ENCODE results near the gene C11orf65. TPM values are rescaled to one million over a fixed set of nuclear protein-coding genes. Genes with fewer than 3 reads are reported as not detected.

C11orf65 gene
- total and polyA plus RNA-seq, 4 donors = 0.33 to 1.2 (median 0.68) TPM

DNA sequence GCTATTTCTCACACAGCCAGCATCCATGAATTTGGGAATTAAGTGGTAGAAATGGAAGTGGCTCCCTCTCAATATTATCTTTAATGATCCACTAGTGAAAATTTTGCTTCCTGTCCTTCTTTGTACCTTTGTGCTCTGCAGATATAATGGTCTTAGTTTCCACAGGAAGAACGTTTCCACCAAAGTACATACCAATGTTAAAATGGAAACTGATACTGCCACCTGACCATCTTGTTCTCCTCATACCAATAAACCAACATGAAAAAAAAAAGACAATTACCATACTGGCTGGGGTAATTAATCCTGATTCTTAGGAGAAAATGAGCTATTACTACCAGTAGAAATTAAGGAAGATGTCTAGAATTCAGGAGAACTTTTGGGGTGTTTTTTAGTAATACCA lies 32.3 kb downstream of the C11orf65 start:
- no peak for TF ChIP-seq RAD21 (IDR thresholded peaks at IDR 0.05)
- TF ChIP-seq HNF4G (IDR thresholded peaks at IDR 0.05) = no peak
- TF ChIP-seq, protein P1, sequence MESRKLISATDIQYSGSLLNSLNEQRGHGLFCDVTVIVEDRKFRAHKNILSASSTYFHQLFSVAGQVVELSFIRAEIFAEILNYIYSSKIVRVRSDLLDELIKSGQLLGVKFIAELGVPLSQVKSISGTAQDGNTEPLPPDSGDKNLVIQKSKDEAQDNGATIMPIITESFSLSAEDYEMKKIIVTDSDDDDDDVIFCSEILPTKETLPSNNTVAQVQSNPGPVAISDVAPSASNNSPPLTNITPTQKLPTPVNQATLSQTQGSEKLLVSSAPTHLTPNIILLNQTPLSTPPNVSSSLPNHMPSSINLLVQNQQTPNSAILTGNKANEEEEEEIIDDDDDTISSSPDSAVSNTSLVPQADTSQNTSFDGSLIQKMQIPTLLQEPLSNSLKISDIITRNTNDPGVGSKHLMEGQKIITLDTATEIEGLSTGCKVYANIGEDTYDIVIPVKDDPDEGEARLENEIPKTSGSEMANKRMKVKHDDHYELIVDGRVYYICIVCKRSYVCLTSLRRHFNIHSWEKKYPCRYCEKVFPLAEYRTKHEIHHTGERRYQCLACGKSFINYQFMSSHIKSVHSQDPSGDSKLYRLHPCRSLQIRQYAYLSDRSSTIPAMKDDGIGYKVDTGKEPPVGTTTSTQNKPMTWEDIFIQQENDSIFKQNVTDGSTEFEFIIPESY (IDR thresholded peaks at IDR 0.05) = no peak
- TF ChIP-seq FOXA1 (IDR thresholded peaks at IDR 0.05) = no peak
- TF ChIP-seq FOXA2 (IDR thresholded peaks at IDR 0.05) = no peak
- TF ChIP-seq, protein P2, sequence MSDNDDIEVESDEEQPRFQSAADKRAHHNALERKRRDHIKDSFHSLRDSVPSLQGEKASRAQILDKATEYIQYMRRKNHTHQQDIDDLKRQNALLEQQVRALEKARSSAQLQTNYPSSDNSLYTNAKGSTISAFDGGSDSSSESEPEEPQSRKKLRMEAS (IDR thresholded peaks at IDR 0.05) = no peak
- WGBS = 82% methylated on average over 1 of the region's 1 CpG
- Histone ChIP-seq H3K9me3 (ENCODE audit: control insufficient read depth in 4 of 4, low read length in 3 of 4) (no peaks in the 10 kb centered on the region), H3K36me3 (ENCODE audit: control insufficient read depth in 4 of 4, insufficient read depth in 3 of 4, low read depth in 1 of 4, low read length in 3 of 4) (no peaks in the 10 kb centered on the region), H3K9ac (ENCODE audit: low read depth in 1 of 2, low read length in 2 of 2) (no peak overlapping the region), H3K27ac (ENCODE audit: low read depth in 1 of 2, low read length in 2 of 2) (no peak overlapping the region), H3K4me1 (ENCODE audit: control insufficient read depth in 4 of 4, insufficient read depth in 4 of 4, low read length in 3 of 4) (no peaks in the 10 kb centered on the region), H3K4me3 (ENCODE audit: low read depth in 1 of 3, low read length in 3 of 3) (no peak overlapping the region), H3K27me3 (ENCODE audit: control insufficient read depth in 4 of 4, insufficient read depth in 4 of 4, low read length in 3 of 4) (no peaks in the 10 kb centered on the region)
- DNase-seq (ENCODE audit: low spot score) = no peak

DNA sequence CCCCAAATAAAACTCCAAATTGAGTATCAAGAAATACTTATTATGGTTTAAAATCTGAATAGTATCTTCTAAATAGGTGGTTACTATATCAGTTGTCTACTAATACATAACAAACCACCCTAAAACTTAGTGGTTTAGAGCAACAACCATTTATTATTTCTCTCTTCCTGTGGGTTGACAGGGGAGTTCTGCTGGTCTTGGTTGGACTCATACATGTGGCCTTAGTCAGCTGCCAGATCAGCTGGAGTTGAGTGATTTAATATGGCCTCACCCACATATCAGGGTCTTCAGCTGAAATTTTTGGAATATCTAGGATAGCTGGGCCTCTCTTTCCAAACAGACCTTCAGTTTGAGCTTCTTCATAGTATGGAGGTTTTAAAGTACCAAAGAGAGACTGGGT lies 34.5 kb downstream of the C11orf65 start:
- Histone ChIP-seq H3K27me3 (ENCODE audit: control insufficient read depth in 4 of 4, insufficient read depth in 4 of 4, low read length in 3 of 4) (no peaks in the 10 kb centered on the region), H3K4me3 (ENCODE audit: low read depth in 1 of 3, low read length in 3 of 3) (no peak overlapping the region), H3K4me1 (ENCODE audit: control insufficient read depth in 4 of 4, insufficient read depth in 4 of 4, low read length in 3 of 4) (no peaks in the 10 kb centered on the region), H3K9ac (ENCODE audit: low read depth in 1 of 2, low read length in 2 of 2) (no peak overlapping the region), H3K36me3 (ENCODE audit: control insufficient read depth in 4 of 4, insufficient read depth in 3 of 4, low read depth in 1 of 4, low read length in 3 of 4) (no peaks in the 10 kb centered on the region), H3K9me3 (ENCODE audit: control insufficient read depth in 4 of 4, low read length in 3 of 4) (no peaks in the 10 kb centered on the region), H3K27ac (ENCODE audit: low read depth in 1 of 2, low read length in 2 of 2) (no peak overlapping the region)
- no peak for DNase-seq (ENCODE audit: low spot score)
- TF ChIP-seq, protein P2 (IDR thresholded peaks at IDR 0.05) = no peak
- TF ChIP-seq, protein P3, sequence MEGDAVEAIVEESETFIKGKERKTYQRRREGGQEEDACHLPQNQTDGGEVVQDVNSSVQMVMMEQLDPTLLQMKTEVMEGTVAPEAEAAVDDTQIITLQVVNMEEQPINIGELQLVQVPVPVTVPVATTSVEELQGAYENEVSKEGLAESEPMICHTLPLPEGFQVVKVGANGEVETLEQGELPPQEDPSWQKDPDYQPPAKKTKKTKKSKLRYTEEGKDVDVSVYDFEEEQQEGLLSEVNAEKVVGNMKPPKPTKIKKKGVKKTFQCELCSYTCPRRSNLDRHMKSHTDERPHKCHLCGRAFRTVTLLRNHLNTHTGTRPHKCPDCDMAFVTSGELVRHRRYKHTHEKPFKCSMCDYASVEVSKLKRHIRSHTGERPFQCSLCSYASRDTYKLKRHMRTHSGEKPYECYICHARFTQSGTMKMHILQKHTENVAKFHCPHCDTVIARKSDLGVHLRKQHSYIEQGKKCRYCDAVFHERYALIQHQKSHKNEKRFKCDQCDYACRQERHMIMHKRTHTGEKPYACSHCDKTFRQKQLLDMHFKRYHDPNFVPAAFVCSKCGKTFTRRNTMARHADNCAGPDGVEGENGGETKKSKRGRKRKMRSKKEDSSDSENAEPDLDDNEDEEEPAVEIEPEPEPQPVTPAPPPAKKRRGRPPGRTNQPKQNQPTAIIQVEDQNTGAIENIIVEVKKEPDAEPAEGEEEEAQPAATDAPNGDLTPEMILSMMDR (IDR thresholded peaks at IDR 0.05; ENCODE audit: low read depth, low read length, missing input control) = no peak
- TF ChIP-seq, protein P4, sequence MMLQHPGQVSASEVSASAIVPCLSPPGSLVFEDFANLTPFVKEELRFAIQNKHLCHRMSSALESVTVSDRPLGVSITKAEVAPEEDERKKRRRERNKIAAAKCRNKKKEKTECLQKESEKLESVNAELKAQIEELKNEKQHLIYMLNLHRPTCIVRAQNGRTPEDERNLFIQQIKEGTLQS (IDR thresholded peaks at IDR 0.05) = no peak
- TF ChIP-seq FOXA1 (IDR thresholded peaks at IDR 0.05) = no peak
- TF ChIP-seq, protein P1 (IDR thresholded peaks at IDR 0.05) = no peak
- TF ChIP-seq RAD21 (IDR thresholded peaks at IDR 0.05) = no peak
- TF ChIP-seq FOXA2 (IDR thresholded peaks at IDR 0.05) = no peak

DNA sequence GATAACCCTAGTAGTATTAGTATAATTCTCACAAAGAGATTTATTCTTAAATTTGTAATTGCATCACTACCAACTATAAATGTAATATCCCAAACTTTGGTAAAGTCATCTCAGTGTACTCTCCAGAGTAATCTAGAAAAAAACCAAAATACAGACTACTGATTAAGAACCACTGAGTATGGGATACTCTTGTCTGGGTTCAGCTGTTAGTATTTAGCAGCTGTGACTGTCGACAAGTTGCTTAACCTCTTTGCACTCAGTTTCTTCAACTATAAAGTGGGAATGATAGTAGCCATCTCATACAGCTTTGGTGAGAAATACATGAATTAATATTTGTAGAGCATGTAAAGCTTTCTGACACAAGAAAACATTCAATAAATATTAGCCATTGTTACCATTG lies 35.3 kb downstream of the C11orf65 start:
- Histone ChIP-seq H3K9me3 (ENCODE audit: control insufficient read depth in 4 of 4, low read length in 3 of 4) (no peaks in the 10 kb centered on the region), H3K27ac (ENCODE audit: low read depth in 1 of 2, low read length in 2 of 2) (no peak overlapping the region), H3K9ac (ENCODE audit: low read depth in 1 of 2, low read length in 2 of 2) (no peak overlapping the region), H3K36me3 (ENCODE audit: control insufficient read depth in 4 of 4, insufficient read depth in 3 of 4, low read depth in 1 of 4, low read length in 3 of 4) (no peaks in the 10 kb centered on the region), H3K4me1 (ENCODE audit: control insufficient read depth in 4 of 4, insufficient read depth in 4 of 4, low read length in 3 of 4) (no peaks in the 10 kb centered on the region), H3K27me3 (ENCODE audit: control insufficient read depth in 4 of 4, insufficient read depth in 4 of 4, low read length in 3 of 4) (no peaks in the 10 kb centered on the region), H3K4me3 (ENCODE audit: low read depth in 1 of 3, low read length in 3 of 3) (no peak overlapping the region)
- no peak for DNase-seq (ENCODE audit: low spot score)
- WGBS = 82% methylated on average over 1 of the region's 1 CpG
- TF ChIP-seq YY1 (IDR thresholded peaks at IDR 0.05) (no peak), RXRA (IDR thresholded peaks at IDR 0.05) (no peak), GABPA (IDR thresholded peaks at IDR 0.05 in 1 of 2, conservative IDR thresholded peaks at IDR 0.05 in 1 of 2) (no peak), FOXA2 (IDR thresholded peaks at IDR 0.05) (no peak), SP1 (IDR thresholded peaks at IDR 0.05) (no peak), FOXA1 (IDR thresholded peaks at IDR 0.05) (no peak), TAF1 (conservative IDR thresholded peaks at IDR 0.05) (no peak), HNF4A (conservative IDR thresholded peaks at IDR 0.05) (no peak)
- TF ChIP-seq, protein P2 (IDR thresholded peaks at IDR 0.05) = no peak
- TF ChIP-seq, protein P1 (IDR thresholded peaks at IDR 0.05) = no peak
- TF ChIP-seq, protein P3 (IDR thresholded peaks at IDR 0.05; ENCODE audit: low read depth, low read length, missing input control) = no peak
